Kasumi-1 (cell line): ENCODE results near the gene LRRC9.
"Not testable (repeated sequence)": the region's sequence is repeated elsewhere in the genome, so short reads cannot be mapped to it uniquely, and the experiment has no call there.

Source experiments
- DNase-seq, 2 experiments: peaks; one replicate each; lab custom pipeline; 2025; lab: John Stamatoyannopoulos, UW

LRRC9 gene

GRCh38 chr14:60064491-60065072 is 144.6 kb downstream of the LRRC9 start:
- peak; percentile 70 to 81 for DNase-seq

GRCh38 chr14:60067882-60068281 is 147.9 kb downstream of the LRRC9 start:
- DNase-seq = no peak

GRCh38 chr14:60079723-60080122 is 159.8 kb downstream of the LRRC9 start:
- DNase-seq = peak; percentile 21 to 26

- DNase-seq = no peak
These were observed 165.1 kb downstream of the LRRC9 start for GRCh38 chr14:60085085-60085484.

- no peak for DNase-seq
These were observed 165.7 kb downstream of the LRRC9 start for GRCh38 chr14:60085693-60086092.

GRCh38 chr14:60087668-60088067 is 167.7 kb downstream of the LRRC9 start:
- no peak for DNase-seq

GRCh38 chr14:60089221-60089620 is 169.3 kb downstream of the LRRC9 start:
- no peak for DNase-seq

GRCh38 chr14:60090864-60091519 is 171.0 kb downstream of the LRRC9 start:
- peak; percentile 48 to 50 for DNase-seq

GRCh38 chr14:60091550-60092525 is 171.9 kb downstream of the LRRC9 start, which contains the start of gene PCNX4:
TSS of gene PCNX4 (plus strand) at chr14:60091923. CDS start at chr14:60107639, 15,716 bp downstream.
- DNase-seq = peak; percentile 98 to 99

- DNase-seq = peak; percentile 44 to 51
These were observed 172.6 kb downstream of the LRRC9 start for GRCh38 chr14:60092526-60092920.

- no peak for DNase-seq
These were observed 173.1 kb downstream of the LRRC9 start for GRCh38 chr14:60093080-60093479.

- DNase-seq = peak; percentile 33 to 34
These were observed 173.7 kb downstream of the LRRC9 start for GRCh38 chr14:60093606-60094005.

GRCh38 chr14:60094306-60094897 is 174.5 kb downstream of the LRRC9 start:
- DNase-seq = no peak

GRCh38 chr14:60095231-60095630 is 175.3 kb downstream of the LRRC9 start:
- no peak for DNase-seq

- no peak for DNase-seq
These were observed 176.0 kb downstream of the LRRC9 start for GRCh38 chr14:60095781-60096450.

- no peak for DNase-seq
These were observed 178.0 kb downstream of the LRRC9 start for GRCh38 chr14:60097974-60098373.

- not testable (repeated sequence) for DNase-seq
These were observed 179.9 kb downstream of the LRRC9 start for GRCh38 chr14:60099855-60100254.

- DNase-seq = no peak
These were observed 181.8 kb downstream of the LRRC9 start for GRCh38 chr14:60101786-60102185.

- DNase-seq = no peak
These were observed 182.4 kb downstream of the LRRC9 start for GRCh38 chr14:60102389-60102788.

GRCh38 chr14:60106339-60106738 is 186.4 kb downstream of the LRRC9 start:
- DNase-seq = no peak

GRCh38 chr14:60107477-60107876 is 187.5 kb downstream of the LRRC9 start:
- DNase-seq = no peak

GRCh38 chr14:60111732-60112131 is 191.8 kb downstream of the LRRC9 start:
- no peak for DNase-seq
